HG03039 (cell line): ENCODE data around the gene ARMC5.

Experiments
- ATAC-seq: cut with Tn5 transposase; IDR thresholded peaks from one replicate; pipeline ENCODE4 v1.9.1; 2021; ENCODE audit warnings: mild to moderate bottlenecking, moderate library complexity; ENCODE audit not compliant: unreplicated experiment

The ARMC5 gene

DNA sequence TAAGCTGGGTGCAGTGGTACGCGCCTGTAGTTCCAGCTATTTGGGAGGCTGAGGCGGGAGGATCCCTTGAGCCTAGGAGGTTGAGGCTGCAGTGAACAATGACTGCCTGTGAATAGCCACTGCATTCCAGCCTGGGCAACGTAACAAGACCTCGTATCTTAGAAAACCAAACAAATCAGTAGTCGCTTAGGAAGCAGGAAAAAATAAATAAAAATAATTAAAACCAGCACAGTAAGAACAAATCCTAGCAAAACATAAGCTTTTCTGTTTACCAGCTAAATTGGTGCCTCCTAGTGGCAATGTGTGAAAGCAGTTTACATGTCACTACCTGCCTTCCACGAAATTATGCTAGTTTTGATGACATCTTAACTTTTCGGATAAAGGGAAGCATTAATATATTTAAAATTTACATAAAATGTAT is 1.3 kb downstream of the ARMC5 start:
- no peak for ATAC-seq

DNA sequence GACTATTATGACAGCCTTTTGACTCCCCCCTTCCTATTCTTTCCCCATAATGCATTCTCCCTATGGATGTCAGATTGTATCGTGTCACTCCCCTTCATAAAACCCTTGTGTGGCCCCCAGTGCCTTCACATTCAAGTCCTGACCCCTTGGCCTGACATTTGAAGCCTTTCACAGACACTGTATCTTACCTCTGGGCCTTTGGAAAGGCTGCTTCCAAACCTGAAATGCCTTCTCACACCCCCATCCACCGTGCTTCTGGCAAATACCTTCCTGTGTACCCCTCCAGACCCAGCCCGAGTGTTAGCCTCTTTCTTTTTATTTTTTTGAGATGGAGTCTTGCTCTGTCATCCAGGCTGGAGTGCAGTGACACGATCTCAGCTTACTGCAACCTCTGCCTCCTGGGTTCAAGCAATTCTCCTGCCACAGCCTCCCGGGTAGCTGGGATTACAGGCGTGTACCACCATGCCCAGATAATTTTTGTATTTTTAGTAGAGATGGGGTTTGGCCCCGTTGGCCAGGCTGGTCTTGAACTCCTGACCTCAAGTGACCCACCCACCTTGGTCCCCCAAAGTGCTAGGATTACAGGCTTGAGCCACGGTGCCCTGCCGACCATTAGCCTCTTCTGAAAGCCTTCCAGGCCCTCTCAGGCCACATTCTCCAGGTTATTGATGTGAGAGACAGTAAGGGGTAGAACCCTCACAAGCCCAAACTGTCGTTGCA is 2.1 kb downstream of the ARMC5 start:
- no peak for ATAC-seq

DNA sequence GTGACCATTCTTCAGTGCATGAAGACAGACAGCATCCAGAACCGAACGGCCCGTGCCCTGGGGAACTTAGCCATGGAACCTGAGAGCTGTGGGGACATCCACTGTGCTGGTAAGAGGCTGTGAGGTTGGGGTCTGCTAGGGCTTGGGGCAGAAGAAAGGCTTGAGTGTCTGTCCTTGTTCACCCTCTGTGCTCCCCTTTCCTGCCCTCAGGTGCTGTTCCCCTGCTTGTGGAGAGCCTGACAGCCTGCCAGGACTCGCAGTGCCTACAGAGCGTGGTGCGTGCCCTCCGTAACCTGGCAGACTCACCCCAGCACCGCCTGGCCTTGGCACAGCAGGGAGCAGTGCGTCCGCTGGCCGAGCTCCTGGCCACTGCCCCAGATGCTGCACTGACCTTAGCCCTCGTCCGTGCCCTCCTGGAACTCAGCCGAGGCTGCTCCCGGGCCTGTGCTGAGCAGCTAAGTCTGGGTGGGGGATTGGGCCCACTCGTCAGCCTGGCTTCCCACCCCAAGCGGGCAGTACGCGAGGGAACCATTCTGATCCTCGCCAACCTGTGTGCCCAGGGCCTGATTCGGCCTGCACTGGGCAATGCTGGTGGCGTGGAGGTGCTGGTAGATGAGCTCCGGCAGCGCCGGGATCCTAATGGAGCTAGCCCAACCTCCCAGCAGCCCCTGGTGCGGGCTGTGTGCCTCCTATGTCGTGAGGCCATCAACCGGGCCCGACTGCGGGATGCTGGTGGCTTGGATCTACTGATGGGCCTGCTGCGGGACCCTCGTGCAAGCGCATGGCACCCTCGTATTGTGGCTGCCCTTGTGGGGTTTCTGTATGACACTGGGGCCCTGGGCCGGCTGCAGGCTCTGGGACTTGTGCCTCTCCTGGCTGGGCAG is 2.9 kb downstream of the ARMC5 start:
- no peak for ATAC-seq

DNA sequence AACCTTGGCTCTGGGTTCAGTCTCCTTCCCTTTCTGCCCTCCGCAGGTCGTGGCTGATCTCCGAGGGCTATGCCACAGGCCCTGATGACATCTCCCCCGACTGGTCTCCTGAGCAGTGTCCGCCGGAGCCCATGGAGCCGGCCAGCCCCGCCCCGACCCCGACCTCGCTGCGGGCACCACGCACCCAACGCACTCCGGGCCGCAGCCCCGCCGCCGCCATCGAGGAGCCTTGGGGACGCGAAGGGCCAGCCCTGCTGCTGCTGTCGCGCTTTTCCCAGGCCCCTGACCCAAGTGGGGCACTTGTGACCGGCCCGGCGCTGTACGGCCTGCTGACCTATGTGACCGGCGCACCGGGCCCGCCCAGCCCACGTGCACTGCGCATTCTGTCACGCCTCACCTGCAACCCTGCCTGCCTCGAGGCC is 5.1 kb downstream of the ARMC5 start:
- no peak for ATAC-seq

DNA sequence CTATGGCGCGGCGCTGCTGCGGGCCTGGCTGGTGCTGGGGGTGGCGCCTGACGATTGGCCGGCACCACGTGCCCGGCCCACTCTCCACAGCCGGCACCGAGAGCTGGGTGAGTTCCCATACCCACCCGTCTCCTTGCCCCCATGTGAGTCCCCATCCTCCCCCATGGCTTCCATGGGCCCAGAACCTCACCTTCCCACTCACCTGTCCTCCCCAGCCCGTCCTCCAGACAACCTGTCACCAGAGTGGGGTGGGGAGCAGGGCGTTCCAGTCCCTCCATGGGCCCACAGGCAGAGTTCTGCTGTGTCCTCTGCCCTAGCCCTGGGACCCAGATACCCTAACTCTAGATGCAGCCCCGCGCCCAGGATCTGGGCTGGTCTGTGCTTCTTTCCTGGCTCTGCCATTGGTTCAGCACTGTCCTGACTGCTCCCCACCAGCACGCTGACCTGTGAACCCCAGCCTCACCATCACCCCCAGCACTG is 5.5 kb downstream of the ARMC5 start:
- ATAC-seq, result no peak

DNA sequence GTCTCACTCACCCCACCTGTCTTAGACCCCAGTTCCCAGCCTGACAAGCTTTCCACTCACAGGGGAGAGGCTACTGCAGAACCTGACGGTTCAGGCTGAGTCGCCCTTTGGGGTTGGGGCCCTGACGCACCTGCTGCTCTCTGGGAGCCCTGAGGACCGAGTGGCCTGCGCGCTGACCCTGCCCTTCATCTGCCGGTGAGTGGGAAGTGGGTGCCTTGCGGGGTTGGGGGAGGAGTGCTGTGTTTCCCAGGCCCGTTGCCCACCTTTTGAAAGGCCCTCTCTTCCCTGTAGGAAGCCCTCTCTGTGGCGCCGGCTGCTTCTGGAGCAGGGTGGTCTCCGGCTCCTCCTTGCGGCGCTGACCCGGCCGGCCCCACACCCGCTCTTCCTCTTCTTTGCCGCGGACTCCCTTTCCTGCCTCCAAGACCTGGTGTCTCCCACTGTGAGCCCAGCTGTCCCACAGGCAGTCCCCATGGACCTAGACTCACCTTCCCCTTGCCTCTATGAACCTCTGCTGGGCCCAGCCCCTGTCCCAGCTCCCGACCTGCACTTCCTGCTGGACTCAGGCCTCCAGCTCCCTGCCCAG is 6.6 kb downstream of the ARMC5 start:
- ATAC-seq, result no peak

DNA sequence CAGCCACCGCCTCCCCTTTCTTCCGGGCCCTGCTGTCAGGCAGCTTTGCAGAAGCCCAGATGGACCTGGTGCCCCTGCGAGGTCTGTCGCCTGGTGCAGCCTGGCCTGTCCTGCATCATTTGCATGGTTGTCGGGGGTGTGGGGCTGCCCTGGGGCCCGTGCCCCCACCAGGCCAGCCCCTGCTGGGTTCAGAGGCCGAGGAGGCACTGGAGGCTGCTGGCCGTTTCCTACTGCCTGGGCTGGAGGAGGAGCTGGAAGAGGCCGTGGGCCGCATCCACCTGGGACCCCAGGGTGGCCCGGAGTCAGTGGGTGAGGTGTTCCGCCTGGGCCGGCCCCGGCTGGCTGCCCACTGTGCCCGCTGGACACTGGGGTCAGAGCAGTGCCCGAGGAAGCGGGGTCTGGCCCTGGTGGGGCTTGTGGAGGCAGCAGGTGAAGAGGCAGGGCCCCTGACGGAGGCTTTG is 7.1 kb downstream of the ARMC5 start:
- ATAC-seq, result no peak

DNA sequence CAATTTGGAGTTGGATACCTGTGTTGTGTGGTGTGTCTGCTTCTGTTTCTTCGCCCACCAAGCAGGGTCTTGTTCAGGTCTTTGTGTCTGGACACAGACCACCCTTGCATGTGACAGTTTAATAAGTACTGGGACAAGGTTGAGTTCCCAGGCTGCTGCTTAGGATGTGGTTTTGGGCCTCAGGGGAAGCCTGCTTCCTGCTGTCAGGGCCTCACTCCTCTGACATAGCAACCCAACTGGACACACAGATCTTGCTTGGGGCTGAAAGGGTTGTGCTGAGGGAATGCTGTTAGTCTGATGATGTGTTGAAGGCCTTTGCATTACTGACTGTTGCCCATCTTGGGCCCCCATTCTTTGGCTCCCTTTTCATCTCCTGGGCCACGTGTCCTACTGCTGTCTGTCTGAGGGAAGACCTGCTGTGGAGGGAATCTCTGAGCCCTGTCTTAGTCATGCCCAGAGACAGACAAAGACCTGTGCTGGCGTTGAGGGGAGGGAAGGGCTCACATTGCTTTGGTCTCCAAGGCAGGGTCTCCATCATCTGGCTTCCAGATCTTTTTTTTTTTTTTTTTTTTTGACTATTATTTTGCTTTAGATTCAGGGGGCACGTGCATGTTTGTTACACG is 8.0 kb downstream of the ARMC5 start:
- no peak for ATAC-seq

DNA sequence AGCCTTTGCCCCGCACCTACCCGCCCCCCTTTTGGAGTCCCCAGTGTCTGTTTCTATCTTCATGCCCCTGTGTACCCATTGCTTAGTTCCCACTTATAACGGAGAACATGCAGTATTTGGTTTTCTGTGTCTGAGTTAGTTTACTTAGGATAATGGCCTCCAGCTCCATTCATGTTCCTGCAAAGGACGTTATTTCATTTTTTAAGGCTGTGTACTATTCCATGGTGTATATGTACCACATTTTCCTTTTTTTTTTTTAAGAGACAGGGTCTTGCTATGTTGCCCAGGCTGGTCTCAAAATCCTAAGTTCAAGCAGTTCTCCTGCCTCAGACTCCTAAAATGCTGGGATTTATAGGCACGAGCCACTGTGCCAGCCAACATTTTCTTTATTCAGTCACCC is 8.6 kb downstream of the ARMC5 start:
- no peak for ATAC-seq

DNA sequence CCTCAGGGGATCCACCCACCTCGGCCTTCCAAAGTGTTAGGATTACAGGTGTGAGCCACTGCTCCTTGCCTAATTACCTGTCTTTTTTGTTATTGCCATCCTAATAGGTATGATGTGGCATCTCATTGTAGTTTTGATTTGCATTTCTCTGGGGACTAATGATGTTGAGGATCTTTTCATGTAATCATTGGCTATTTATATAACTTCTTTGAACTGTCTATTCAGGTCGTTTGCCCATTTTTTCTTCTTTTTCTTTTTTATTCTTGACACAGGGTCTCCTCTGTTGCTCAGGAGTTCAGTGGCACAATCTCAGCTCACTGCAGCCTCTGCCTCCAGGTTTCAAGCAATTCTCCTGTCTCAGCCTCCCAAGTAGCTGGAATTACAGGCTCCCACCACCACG is 11.3 kb downstream of the ARMC5 start:
- ATAC-seq, result no peak

DNA sequence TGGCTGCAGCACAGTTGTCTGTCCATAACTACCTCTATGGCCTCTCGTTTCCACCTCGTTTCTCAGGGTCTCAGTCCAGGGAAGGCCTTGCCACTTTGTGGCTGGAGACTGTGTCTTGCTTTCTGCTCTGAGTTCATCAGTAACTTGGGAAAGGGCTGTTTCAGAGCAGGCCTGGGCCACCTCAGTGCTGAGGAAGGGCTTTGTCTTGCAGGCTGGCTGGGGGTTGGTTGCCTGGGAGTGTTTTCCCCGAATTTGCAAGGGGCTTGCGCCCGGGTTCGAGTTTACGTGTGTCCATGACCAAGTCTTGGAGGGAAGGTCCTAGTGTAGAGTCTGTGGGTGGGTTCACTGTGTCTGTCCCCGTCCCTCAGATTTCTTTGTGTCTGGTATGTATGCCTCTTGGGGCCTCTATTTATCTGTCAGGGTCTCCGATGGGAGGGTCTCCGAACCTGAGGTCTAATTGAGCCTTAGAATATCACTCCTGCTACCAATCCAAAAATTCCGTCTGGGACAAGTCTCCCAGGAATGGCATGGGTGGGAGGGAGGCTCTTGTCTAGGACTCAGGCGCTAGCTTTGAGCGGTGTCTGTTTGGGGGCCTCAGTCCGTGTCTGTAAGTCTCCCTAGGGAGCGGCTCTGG is 12.1 kb downstream of the ARMC5 start:
- ATAC-seq, result no peak

DNA sequence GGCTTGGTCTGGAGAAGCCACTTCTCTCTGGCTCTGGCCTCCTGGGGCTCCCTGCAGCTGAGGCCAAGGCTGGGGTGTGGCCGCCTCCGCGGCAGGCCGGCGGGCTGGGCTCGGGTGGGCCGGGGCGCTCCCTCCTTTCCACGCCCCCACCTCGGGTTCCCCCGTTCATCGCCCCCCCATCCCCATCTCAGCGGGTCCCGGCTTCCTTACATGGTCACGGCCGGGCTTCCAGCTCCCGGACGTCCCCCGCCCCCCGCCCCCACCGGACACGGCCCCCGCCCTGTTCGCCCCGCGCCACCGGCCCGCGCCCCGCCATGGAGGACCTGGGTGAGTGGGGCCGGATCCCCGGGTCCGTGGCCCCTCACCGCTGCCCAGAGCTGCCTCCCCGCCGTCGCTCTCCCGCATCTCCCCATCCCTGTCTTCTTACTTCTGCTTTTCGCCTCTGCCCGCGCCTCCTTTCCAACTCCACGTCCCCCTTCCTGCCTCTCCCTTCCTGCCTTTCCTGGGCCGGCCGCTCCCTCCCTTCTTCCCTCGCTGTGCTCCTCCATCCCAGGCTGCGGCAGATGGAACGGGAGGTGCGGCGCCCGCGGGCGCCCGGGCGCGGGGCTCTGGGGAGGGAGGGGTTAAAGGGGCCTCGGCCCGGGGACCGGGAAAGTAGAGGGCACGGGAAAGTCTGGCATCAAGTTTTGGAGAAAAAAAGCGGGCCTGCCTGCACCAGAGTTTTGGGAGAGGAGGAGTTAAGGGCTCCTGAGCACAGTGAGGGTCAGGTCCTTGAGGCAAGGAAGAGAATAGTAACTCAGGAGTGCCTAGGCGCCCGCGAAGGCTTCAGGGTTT is 12.8 kb downstream of the ARMC5 start, which contains the start of gene TGFB1I1:
TGFB1I1 (plus strand) TSS at position 278 of the 834 bp plus-strand sequence; CDS start at position 315, 37 bp downstream.
- ATAC-seq, result no peak

DNA sequence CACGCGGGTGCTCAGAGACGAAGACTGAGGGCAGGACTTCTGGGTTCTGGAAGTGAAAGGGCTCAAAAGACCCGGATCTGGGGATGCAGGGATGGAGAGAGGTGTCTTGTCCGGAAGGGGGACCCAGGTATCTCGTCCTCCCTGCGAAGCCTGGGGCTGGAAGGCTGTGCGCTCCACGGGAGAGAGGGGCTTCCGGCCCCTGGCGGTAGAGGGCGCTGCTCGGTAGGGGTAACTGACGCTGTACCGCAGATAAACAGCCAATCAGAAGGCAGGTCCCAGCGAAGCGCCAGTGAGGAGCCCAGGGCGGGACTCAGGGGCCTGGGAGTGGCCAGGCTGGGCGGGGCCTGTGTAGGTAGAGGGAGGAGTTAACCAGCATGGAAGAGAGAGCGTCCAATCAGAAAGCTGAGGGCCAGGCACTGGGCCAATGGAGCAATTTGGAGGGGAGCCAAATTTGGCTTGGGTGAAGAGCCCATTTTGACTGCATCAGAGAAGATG is 13.5 kb downstream of the ARMC5 start:
- no peak for ATAC-seq

DNA sequence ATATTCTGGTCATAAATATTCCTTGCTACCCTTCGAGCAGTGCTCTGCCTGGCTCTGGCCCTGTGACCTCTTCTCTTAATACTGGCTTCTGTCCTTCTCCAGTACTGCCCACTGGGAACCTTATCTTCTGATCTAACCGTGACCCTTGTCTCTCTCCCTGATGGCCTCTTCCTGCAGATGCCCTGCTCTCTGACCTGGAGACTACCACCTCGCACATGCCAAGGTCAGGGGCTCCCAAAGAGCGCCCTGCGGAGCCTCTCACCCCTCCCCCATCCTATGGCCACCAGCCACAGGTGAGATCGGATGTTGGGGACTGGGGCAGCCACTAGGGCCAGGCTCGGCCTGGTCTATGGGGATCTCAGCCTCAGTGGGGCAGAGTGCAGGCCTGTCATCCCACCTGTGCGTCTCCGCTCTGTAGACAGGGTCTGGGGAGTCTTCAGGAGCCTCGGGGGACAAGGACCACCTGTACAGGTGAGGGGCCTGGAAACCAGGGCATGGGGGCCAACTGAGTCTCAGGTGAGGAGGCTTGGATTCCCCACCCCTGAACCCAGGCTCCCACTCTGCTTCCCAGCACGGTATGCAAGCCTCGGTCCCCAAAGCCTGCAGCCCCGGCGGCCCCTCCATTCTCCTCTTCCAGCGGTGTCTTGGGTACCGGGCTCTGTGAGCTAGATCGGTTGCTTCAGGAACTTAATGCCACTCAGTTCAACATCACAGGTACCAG is 14.1 kb downstream of the ARMC5 start:
- ATAC-seq, result no peak

DNA sequence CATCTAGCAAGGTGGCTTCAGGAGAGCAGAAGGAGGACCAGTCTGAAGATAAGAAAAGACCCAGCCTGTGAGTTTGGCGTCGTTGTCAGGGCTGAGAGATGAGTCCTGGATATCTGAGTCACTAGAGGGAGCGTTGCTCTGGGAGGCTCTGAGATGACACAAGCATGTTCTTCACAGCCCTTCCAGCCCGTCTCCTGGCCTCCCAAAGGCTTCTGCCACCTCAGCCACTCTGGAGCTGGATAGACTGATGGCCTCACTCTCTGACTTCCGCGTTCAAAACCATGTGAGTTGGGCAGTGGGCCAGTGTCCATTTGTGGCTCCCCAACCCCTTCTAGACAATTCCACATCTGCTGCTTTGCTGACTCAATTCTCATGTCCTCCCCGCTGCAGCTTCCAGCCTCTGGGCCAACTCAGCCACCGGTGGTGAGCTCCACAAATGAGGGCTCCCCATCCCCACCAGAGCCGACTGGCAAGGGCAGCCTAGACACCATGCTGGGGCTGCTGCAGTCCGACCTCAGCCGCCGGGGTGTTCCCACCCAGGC is 14.9 kb downstream of the ARMC5 start:
- no peak for ATAC-seq

DNA sequence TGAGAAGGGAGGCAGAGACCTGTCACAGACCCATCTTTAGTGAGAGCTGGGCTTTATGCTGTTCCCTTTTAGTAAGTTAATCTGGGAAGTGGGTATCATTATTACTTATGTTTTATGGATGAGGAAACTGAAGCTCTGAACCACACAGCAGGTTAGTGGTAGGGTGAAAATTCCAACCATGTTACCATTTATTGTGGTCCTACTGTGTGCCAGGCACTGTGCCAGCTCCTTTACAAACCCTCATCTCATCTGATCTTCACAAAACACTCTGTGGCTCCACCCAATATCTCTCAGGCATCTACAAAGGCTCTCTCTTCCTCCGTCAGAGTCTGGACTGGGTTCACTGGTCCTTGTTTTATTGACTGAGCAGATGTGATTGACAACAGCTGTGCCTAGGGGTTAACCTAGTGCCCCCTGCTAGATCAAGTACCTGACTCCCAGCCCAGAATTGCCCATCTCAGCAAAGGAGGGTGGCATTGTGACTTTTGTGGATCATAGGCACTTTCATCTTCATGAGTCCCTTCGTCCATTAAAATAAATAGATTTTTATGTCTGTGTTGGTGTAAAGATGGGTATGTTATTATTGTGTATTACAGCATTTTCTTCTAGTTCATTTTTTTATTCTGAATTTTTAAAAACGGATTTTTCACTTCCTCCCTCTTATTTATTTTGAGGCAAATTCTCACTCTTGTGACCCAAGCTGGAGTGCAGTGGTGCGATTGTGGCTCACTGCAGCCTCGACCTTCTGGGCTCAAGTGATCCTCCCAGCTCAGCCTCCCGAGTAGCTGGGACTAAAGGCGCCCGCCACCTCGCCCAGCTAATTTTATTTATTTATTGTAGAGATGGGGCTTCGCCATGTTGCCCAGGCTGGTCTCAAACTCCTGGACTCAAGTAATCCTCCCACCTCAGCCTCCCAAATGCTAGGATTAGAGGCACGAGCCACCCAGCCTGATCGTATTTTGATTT is 15.8 kb downstream of the ARMC5 start:
- no peak for ATAC-seq

DNA sequence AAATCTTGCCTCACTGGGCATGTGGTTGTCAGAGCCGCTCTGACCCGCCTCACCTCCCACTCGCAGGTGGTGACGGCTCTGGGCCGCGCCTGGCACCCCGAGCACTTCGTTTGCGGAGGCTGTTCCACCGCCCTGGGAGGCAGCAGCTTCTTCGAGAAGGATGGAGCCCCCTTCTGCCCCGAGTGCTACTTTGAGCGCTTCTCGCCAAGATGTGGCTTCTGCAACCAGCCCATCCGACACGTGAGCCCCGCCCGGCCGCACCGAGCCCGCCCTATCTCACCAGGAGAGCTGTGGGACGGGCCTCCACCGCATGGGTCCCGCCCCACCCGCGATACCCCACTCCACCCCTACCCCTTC is 16.6 kb downstream of the ARMC5 start:
- ATAC-seq, result no peak
